ENCODE measurements around the gene ENO1.
"Not testable (repeated sequence)": the region's sequence is repeated elsewhere in the genome, so short reads cannot be mapped to it uniquely, and the experiment has no call there.

ENO1 gene

GRCh38 chr1:8878448-8878697, at the start of gene ENO1:
Gene ENO1, minus strand, starts transcription at chr1:8878686. Its CDS starts 3,778 bp downstream, at chr1:8874908.
- no peak for DNase-seq

GRCh38 chr1:8926707-8927694, 48.5 kb upstream of the ENO1 start:
- no peak for DNase-seq

- no peak for DNase-seq
Measured at GRCh38 chr1:8925960-8926359, 47.5 kb upstream of the ENO1 start.

- no peak for DNase-seq
Measured at GRCh38 chr1:8925406-8925805, 46.9 kb upstream of the ENO1 start.

GRCh38 chr1:8922962-8923361, 44.5 kb upstream of the ENO1 start:
- DNase-seq = no peak

GRCh38 chr1:8917536-8917935, 39.0 kb upstream of the ENO1 start:
- DNase-seq = not testable (repeated sequence)

GRCh38 chr1:8915446-8915845, 37.0 kb upstream of the ENO1 start:
- DNase-seq = no peak

- no peak for DNase-seq
Measured at GRCh38 chr1:8914466-8914865, 36.0 kb upstream of the ENO1 start.

- no peak for DNase-seq
Measured at GRCh38 chr1:8913457-8913856, 35.0 kb upstream of the ENO1 start.

- DNase-seq = no peak
Measured at GRCh38 chr1:8911416-8912309, 33.2 kb upstream of the ENO1 start.

- DNase-seq = no peak
Measured at GRCh38 chr1:8910914-8911313, 32.4 kb upstream of the ENO1 start.

GRCh38 chr1:8910331-8910730, 31.8 kb upstream of the ENO1 start:
- no peak for DNase-seq

- no peak for DNase-seq
Measured at GRCh38 chr1:8908388-8909151, 30.1 kb upstream of the ENO1 start.

- DNase-seq = no peak
Measured at GRCh38 chr1:8905582-8906191, 27.2 kb upstream of the ENO1 start.

GRCh38 chr1:8903908-8904650, 25.6 kb upstream of the ENO1 start:
- DNase-seq = peak; percentile 90

GRCh38 chr1:8903410-8903809, 24.9 kb upstream of the ENO1 start:
- DNase-seq = no peak

- DNase-seq = no peak
Measured at GRCh38 chr1:8902765-8903164, 24.3 kb upstream of the ENO1 start.

- not testable (repeated sequence) for DNase-seq
Measured at GRCh38 chr1:8900684-8901083, 22.2 kb upstream of the ENO1 start.

GRCh38 chr1:8899046-8899445, 20.6 kb upstream of the ENO1 start:
- DNase-seq = no peak

GRCh38 chr1:8898418-8898817, 19.9 kb upstream of the ENO1 start:
- DNase-seq = not testable (repeated sequence)

- not testable (repeated sequence) for DNase-seq
Measured at GRCh38 chr1:8897505-8897904, 19.0 kb upstream of the ENO1 start.

- not testable (repeated sequence) for DNase-seq
Measured at GRCh38 chr1:8896775-8897174, 18.3 kb upstream of the ENO1 start.
